Dendritic cell treated with granulocyte-macrophage colony-stimulating factor and Interleukin-4, amounts not matched to agents 40 ng/mL and 50 ng/mL, for 4 days (primary cell): ENCODE results near the gene PPP1R3G.
"Not testable (repeated sequence)": the region's sequence is repeated elsewhere in the genome, so short reads cannot be mapped to it uniquely, and the experiment has no call there.

Experiments used
- H3K27ac Mint-ChIP-seq: one replicate; pipeline ENCODE4 v1.8.0; 2022; ENCODE audit warnings: mild to moderate bottlenecking, mixed read lengths
- H3K27me3 Mint-ChIP-seq: one replicate; pipeline ENCODE4 v1.8.0; 2022; ENCODE audit warnings: mild to moderate bottlenecking, mixed read lengths
- H3K36me3 Mint-ChIP-seq: one replicate; pipeline ENCODE4 v1.8.0; 2022; ENCODE audit warnings: low read depth, mixed read lengths
- H3K4me1 Mint-ChIP-seq: one replicate; pipeline ENCODE4 v1.8.0; 2022; ENCODE audit warnings: low read depth, mixed read lengths
- H3K4me3 Mint-ChIP-seq: one replicate; pipeline ENCODE4 v1.8.0; 2022; ENCODE audit warnings: mild to moderate bottlenecking, moderate library complexity, mixed read lengths
- H3K9me3 Mint-ChIP-seq: one replicate; pipeline ENCODE4 v1.8.0; 2022; ENCODE audit warnings: mixed read lengths
- intact Hi-C: fragments of 100-400 bp; cut with micrococcal nuclease; formaldehyde crosslinking; loops from one replicate; pipeline ENCODE4 v1.15.0; 2022

PPP1R3G gene

DNA sequence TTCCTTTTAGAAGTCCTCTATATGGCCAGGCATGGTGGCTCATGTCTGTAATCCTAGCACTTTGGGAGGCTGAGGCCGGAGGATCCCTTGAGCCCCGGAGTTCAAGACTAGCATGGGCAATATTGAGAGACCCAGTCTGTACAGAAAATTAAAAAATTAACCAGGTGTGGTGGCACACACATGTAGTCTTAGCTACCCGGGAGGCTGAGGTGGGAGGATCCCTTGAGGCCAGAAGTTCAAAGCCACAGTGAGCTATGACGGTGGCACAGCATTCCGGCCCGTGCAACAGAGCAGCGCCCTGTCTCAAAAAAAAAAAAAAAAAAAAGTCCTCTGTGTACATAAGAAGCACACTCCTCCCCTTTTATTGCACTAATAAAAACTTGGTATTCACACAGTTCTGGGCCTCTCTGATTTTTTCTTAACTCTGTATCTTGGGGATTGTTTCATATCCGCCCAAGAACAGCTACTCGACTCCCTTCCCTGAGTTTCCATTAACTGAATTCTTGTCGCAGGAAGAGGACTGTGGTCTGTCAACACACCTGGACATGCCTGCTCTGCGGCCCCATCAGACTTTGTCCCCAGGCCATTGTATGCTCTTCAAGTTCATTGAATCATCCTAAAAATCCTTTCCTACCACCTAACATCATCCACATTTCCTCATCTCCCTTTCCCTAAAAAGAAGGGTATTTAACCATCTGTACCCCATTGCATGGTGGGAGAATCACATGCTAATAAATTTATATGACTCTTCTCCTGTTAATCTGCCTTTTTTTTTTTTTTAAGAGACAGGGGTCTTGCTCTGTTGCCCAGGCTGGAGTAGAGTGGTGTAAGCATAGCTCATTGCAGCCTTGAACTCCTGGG, 25.9 kb upstream of the PPP1R3G start:
- Mint-ChIP-seq H3K36me3 (no peaks in the 10 kb centered on the region), H3K4me3 (no peak overlapping the region), H3K27ac (no peak overlapping the region), H3K4me1 (no peaks in the 10 kb centered on the region), H3K27me3 (no peaks in the 10 kb centered on the region), H3K9me3 (no peaks in the 10 kb centered on the region)
- intact Hi-C loops = loop anchor here (10.0 kb wide), 1 partner anchor 316 kb away; no protein-coding TSS in a partner anchor

- H3K4me3 Mint-ChIP-seq, H3K27ac Mint-ChIP-seq, intact Hi-C loops, H3K4me1 Mint-ChIP-seq, H3K9me3 Mint-ChIP-seq, H3K27me3 Mint-ChIP-seq, H3K36me3 Mint-ChIP-seq: not testable (repeated sequence)
These were observed 24.7 kb upstream of the PPP1R3G start for GRCh38 chr6:5060439-5060838.

- H3K4me3 Mint-ChIP-seq = no peak overlapping the region
- no peaks in the 10 kb centered on the region for H3K27me3 Mint-ChIP-seq
- no peaks in the 10 kb centered on the region for H3K9me3 Mint-ChIP-seq
- intact Hi-C loops = no loop called here
- no peak overlapping the region for H3K27ac Mint-ChIP-seq
- H3K36me3 Mint-ChIP-seq = no peaks in the 10 kb centered on the region
- no peaks in the 10 kb centered on the region for H3K4me1 Mint-ChIP-seq
These were observed 24.0 kb upstream of the PPP1R3G start for GRCh38 chr6:5061152-5061551.

DNA sequence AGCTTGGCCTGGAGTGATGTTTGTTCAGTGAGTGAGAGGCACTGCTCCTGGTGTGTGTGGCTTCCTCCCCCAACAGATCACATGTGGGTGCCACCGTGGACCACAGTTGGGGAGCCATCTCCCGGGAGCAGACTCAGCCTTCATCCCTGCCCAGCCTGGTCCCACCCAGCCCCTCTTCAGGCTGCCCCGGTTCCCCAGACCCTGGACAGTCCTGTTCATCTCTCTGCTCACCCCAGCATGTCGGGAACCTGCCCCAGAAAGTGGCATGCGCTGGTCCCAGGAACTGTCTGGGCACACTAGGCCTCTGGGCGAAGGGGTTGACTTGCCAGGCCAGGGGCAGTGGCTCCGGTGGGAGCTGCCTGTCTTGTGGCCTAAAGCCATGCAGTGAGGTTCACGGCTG, 21.5 kb upstream of the PPP1R3G start:
- Mint-ChIP-seq H3K27ac (no peak overlapping the region), H3K9me3 (peaks cover 12% of the 10 kb centered on the region), H3K4me3 (no peak overlapping the region), H3K4me1 (no peaks in the 10 kb centered on the region), H3K36me3 (no peaks in the 10 kb centered on the region), H3K27me3 (no peaks in the 10 kb centered on the region)
- intact Hi-C loops = no loop called here

DNA sequence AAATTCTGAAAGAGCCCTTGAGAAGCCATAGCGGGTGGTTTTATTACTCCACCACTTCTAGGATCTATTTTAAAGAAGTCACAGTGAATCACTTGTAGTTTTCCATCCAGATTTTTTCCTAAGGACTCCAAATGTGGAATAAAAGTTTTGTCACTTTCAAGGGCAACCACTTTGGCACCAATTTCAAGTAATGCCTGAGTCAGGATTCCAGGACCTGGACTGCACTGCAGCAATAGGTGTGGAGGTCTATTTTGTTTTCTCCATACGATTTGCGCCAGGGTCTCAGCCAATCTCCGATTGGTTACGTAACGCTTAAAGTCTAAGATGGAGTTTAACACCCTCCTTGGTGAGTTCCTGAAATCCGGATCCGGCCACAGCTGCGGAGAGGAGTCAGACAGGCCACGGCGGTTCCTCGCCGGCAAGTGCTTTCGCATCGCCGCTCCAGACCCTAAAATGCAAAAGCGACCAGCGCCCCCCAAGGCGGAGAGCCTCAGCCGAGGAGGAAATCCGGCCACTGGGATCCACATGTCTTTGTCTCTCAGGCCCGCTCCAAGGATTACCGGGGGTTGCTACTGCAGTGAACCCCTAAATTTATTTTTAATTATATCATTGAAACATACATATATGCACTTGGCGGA, 18.6 kb upstream of the PPP1R3G start:
- H3K27ac Mint-ChIP-seq = no peak overlapping the region
- H3K4me3 Mint-ChIP-seq = no peak overlapping the region
- H3K36me3 Mint-ChIP-seq = no peaks in the 10 kb centered on the region
- H3K9me3 Mint-ChIP-seq = peaks cover 12% of the 10 kb centered on the region
- no peaks in the 10 kb centered on the region for H3K4me1 Mint-ChIP-seq
- intact Hi-C loops = no loop called here
- H3K27me3 Mint-ChIP-seq = no peaks in the 10 kb centered on the region

GRCh38 chr6:5067305-5067704, 17.8 kb upstream of the PPP1R3G start:
- Mint-ChIP-seq H3K36me3 (no peaks in the 10 kb centered on the region), H3K27ac (no peak overlapping the region), H3K9me3 (peaks cover 12% of the 10 kb centered on the region), H3K4me1 (no peaks in the 10 kb centered on the region), H3K4me3 (no peak overlapping the region), H3K27me3 (no peaks in the 10 kb centered on the region)
- intact Hi-C loops = no loop called here

DNA sequence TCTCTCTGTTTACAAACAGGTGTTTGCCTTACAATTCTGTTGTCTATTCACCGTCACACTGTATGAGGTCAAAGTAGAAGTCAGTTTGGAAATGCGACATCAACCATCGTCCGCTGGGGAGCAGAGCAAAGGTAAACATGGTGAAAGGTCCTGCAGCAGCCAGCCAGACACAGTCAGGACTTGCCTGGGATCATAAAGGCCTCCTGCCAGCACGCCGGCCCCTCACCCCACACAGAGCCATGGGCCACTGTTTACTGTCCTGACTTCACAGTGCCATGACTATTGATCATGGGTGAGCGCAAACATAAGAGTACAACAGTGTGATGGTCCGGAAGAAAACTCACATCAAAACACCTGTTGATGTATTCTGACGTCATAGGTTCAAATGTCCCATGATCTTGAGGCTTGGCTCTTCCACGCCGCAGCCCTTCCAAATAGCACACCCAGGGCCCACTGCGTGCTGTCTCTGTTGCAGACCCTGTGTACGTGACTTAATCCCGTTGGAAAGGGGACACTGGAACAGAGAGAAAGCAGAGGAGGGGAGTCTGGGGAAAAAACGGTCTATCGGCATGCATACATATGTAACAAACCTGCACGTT, 16.9 kb upstream of the PPP1R3G start:
- Mint-ChIP-seq H3K27me3 (no peaks in the 10 kb centered on the region), H3K4me1 (no peaks in the 10 kb centered on the region), H3K36me3 (no peaks in the 10 kb centered on the region), H3K27ac (no peak overlapping the region), H3K4me3 (no peak overlapping the region), H3K9me3 (peaks cover 12% of the 10 kb centered on the region)
- intact Hi-C loops = no loop called here

- no peak overlapping the region for H3K4me3 Mint-ChIP-seq
- no peaks in the 10 kb centered on the region for H3K27me3 Mint-ChIP-seq
- H3K36me3 Mint-ChIP-seq = no peaks in the 10 kb centered on the region
- H3K9me3 Mint-ChIP-seq = peaks cover 20% of the 10 kb centered on the region
- intact Hi-C loops = no loop called here
- no peak overlapping the region for H3K27ac Mint-ChIP-seq
- H3K4me1 Mint-ChIP-seq = no peaks in the 10 kb centered on the region
These were observed 13.9 kb upstream of the PPP1R3G start for GRCh38 chr6:5071216-5071615.

DNA sequence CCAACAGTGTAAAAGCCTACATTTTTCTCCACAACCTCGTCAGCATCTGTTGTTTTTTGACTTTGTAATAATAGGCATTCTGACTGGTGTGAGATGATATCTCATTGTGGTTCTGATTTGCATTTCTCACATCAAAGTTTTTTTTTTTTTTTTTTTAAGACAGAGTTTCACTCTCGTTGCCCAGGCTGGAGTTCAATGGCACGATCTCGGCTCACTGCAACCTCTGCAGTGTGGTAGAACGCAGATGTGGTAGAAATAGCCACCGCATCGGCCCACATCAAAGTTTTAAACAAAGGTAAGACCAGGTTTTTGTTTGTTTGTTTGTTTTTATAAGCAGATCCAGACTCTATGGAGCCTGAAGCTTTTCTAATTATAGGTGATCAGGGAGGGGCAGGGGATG, 12.7 kb upstream of the PPP1R3G start:
- H3K4me1 Mint-ChIP-seq = no peaks in the 10 kb centered on the region
- intact Hi-C loops = no loop called here
- no peaks in the 10 kb centered on the region for H3K27me3 Mint-ChIP-seq
- no peaks in the 10 kb centered on the region for H3K36me3 Mint-ChIP-seq
- H3K4me3 Mint-ChIP-seq = no peak overlapping the region
- H3K9me3 Mint-ChIP-seq = peaks cover 12% of the 10 kb centered on the region
- H3K27ac Mint-ChIP-seq = no peak overlapping the region

GRCh38 chr6:5073992-5074391, 11.1 kb upstream of the PPP1R3G start:
- intact Hi-C loops = no loop called here
- Mint-ChIP-seq H3K27ac (no peak overlapping the region), H3K9me3 (peaks cover 9% of the 10 kb centered on the region), H3K27me3 (no peaks in the 10 kb centered on the region), H3K4me3 (no peak overlapping the region), H3K4me1 (no peaks in the 10 kb centered on the region), H3K36me3 (no peaks in the 10 kb centered on the region)

DNA sequence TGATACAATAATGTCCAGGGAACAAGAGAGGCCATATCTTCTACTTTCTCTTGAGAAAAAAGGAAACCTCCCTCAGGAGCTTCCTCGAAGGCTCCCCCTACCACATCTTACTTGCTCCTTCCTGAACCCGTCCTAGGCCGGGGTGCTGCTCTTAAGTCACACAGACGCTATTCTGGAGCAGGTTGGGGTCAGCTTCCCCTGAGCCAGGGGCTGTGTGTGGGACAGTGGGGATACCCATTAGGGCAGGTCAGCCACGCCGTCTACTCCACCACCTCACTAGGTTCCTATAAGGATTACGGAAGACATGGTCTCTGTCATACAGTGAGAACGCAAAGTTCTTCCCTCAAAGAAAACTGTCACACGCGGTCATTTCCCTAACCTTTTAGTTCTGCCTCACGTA, 8.2 kb upstream of the PPP1R3G start:
- H3K27me3 Mint-ChIP-seq = peaks cover 3% of the 10 kb centered on the region
- no peaks in the 10 kb centered on the region for H3K4me1 Mint-ChIP-seq
- H3K27ac Mint-ChIP-seq = no peak overlapping the region
- no peaks in the 10 kb centered on the region for H3K36me3 Mint-ChIP-seq
- H3K4me3 Mint-ChIP-seq = no peak overlapping the region
- intact Hi-C loops = no loop called here
- peaks cover 9% of the 10 kb centered on the region for H3K9me3 Mint-ChIP-seq

- peaks cover 12% of the 10 kb centered on the region for H3K27me3 Mint-ChIP-seq
- H3K36me3 Mint-ChIP-seq = no peaks in the 10 kb centered on the region
- H3K27ac Mint-ChIP-seq = no peak overlapping the region
- H3K9me3 Mint-ChIP-seq = peaks cover 9% of the 10 kb centered on the region
- intact Hi-C loops = no loop called here
- H3K4me1 Mint-ChIP-seq = peaks cover 10% of the 10 kb centered on the region
- H3K4me3 Mint-ChIP-seq = no peak overlapping the region
These were observed 6.9 kb upstream of the PPP1R3G start for GRCh38 chr6:5078121-5078669.

DNA sequence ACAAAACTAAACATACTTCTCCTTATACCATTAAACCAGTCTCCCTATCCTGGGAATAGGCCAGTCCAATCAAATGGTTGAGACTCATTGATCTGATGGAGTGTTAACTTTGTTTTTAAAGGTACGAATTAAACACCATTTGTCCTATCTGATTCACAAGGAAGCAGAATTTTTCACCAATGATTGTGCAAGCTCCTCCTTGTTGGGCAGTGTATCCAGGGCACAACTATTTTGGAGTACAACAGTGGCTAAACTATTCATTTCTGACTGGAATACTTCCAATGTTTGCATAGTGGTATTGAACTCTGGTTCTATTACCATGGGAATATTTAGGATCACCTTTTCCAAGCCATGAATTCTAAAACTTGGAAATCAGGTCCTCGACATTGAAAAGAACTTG, 5.4 kb upstream of the PPP1R3G start:
- Mint-ChIP-seq H3K36me3 (no peaks in the 10 kb centered on the region), H3K27me3 (peaks cover 23% of the 10 kb centered on the region), H3K9me3 (peaks cover 9% of the 10 kb centered on the region), H3K4me3 (no peak overlapping the region), H3K27ac (no peak overlapping the region), H3K4me1 (peaks cover 17% of the 10 kb centered on the region)
- intact Hi-C loops = no loop called here

GRCh38 chr6:5080574-5080973, 4.6 kb upstream of the PPP1R3G start:
- H3K4me3 Mint-ChIP-seq = no peak overlapping the region
- H3K27ac Mint-ChIP-seq = no peak overlapping the region
- H3K9me3 Mint-ChIP-seq = peaks cover under 1% of the 10 kb centered on the region
- peaks cover 17% of the 10 kb centered on the region for H3K4me1 Mint-ChIP-seq
- intact Hi-C loops = no loop called here
- H3K36me3 Mint-ChIP-seq = no peaks in the 10 kb centered on the region
- peaks cover 27% of the 10 kb centered on the region for H3K27me3 Mint-ChIP-seq
